Stimulated activated CD8-positive, alpha-beta memory T cell treated with anti-CD3 and anti-CD28 coated beads, Interleukin-7, amount 100 ng/mL, for 1 hour (primary cell): ENCODE results near the gene ZC3H7A.
"Not testable (repeated sequence)": the region's sequence is repeated elsewhere in the genome, so short reads cannot be mapped to it uniquely, and the experiment has no call there.

Experiments used
- DNase-seq, 2 donors: peaks; one replicate each; pipeline ENCODE4 v3.0.0-alpha.2; 2020; ENCODE audit warnings: low read depth in 2 of 2

The ZC3H7A gene

DNA sequence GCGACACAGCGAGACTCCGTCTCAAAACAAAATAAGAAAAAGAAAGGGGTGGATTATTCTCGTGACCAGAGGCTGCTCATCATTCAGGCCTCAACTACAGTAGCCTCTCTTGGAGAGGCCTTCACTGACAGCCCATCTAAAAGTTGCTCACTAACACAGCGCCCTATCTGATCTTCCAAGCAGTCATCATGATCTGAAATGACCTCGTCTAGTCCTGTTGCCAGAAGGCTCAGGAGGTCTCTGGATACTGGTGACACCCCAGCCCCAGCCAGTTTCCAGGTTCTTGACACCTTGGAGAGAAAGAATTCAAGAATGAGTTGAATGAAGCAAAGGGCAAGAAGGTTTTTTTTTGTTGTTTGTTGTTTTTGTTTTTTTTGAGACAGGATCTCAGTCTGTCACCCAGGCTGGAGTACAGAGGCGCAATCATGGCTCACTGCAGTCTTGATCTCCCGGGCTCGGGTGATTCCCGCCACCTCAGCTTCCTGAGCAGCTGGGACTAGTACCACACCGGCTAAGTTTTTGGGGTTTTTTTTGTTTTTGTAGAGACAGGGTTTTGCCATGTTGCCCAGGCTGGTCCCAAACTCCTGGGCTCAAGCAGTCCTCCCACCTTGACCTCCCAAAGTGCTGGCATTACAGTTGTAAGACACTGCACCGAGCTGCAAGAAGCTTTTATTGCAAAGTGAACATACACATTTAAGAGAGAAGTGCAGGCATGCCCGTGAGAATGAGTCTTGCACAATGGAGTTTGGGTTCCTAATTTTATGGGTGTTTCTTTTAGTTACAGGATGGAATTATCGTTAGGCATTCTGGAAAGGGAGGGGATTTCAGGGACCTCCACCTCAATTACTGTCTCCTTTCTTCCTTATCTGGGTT is 2.7 kb upstream of the ZC3H7A start:
- no peak for DNase-seq

DNA sequence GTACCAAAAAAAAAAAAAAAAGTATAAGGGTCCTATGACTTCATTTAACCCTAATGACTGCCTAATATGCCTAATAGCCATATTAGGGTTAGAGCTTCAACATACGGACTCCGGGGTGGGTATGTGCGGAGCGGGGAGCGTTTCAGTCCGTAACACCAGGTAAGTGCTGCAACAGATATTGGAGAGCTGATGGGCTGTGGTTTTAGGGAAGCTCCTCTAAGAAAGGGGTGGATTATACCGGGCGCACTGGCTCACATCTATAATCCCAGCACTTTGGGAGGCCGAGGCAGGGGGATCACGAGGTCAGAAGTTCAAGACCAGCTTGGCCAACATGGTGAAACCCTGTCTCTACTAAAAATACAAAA is 1.9 kb upstream of the ZC3H7A start:
- DNase-seq = no peak

DNA sequence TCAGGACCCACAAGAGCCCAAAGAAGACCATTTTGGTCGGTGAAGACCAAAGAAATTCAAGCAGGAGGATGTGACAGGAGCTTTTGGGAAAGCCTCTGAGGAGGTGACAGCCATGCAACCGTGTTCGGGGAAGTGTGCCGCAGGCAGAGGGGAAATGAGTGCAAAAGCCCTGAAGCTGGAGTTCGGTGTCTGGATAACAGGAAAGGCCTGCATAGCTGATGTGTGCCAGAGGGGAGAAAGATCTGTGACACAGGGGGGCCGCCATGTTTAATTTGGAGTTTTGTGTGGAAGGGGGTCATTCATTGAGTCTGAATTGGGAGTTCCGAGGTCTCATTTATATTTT is 870 bp upstream of the ZC3H7A start:
- no peak for DNase-seq

DNA sequence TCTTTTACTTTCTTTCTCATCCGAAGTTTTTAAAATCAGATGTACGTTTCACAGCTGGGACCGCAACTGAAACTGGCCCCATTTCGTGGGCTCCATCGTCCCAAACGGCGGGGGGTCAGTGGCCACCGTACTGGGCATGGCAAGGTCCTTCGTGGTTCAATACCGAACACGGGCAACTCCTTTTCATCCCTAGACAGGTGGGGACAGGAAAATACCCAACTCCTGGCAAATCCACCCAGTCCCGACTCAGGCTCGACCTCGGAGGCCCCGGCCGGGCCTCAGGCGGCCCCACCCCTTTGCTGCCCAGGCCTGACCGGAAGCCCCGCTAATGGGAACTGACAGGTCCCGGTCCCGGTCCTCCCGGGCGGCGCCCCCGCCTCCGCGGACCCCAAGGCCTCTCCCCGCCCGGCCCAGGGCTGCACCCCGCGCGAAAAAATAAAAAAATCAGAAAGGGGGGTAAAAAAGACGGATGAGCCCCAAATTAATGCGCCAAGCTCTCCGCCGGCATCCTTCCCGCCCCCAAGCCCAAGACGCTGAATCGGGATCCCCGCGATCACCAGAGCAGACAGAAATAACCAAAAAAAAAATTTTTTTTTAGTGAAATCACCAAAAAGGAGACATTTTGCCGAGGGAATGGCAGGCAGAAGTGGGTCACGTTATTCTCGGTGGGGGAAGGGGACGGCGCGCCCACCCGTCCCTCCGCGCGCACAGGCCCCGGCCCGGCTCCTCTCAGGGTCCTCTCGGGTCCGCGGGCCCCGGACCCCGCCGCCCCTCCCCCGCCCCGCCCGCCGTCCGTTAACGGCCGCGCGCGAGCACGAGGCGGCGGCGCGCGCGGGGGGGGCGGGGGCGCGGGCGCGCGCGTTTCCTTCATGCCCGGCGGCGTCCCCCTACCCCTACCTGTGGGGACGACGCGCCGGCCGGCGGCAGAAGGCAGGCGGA is 562 bp downstream of the ZC3H7A start:
- DNase-seq = no peak

DNA sequence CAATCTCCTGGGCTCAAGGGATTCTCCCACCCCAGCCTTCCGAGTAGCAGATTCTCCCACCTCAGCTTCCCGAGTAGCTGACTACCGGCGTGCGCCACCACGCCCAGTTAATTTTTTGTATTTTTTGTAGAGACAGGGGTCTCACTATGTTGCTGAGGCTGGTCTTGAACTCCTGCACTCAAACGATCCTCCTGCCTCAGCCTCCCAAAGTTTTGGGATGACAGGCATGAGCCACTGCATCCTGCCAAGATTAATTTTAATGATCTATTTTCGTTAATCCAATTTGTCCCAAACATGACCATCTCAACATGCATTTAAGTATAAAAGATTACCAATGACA is 1.2 kb downstream of the ZC3H7A start:
- DNase-seq = no peak

DNA sequence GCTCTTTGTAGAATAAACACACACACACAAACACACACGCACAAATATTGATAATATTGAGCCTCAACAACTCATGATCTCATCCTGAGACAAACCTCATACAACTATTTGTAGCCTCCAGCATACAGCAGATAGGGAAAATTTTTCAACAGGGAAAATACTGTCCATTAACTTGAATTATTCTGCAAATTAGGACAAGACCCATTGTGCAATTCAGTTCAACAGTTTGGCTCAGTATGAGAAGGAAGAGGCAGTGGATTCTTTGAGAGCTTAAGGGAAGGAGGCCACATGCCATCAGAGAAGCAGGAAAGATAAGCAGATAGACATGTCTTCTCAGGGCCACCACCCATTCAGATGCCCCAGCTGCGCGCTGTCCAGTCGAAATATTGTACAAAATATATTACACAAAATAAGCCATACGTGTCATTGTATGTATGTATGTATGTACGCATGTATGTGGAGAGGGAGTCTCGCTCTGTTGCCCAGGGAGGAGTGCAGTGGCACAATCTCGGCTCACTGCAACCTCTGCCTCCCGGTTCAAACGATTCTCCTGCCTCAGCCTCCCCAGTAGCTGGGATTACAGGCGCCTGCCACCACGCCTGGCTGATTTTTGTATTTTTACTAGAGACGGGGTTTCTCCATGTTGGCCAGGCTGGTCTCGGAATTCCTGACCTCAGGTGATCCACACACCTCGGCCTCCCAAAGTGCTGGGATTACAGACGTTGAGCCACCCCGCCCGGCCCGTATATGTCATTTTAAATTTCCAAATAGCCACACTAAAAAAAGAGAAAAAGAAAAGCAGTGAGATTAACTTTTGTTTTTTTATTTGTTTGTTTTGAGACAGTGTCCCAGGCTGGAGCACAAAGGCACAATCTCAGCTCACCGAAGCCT is 1.8 kb downstream of the ZC3H7A start:
- DNase-seq = no peak

DNA sequence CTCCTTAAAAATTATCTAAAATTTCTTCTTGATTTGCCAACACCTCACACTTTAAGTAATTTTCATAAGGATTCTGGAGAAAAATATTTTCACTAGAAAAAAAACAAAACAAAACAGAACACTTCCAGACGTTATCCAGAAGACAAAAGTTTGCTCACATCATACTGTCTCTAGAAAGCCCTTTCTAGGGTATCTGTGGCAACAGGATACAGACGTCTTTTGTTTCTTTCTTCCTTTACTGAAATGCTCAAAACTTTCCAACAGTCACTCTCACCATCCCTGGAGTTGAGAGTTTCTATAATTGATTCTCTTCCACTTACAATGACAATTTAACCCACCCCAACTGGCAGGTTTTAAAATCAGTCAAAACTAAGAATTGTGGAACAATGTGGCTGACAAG is 2.6 kb downstream of the ZC3H7A start:
- no peak for DNase-seq

DNA sequence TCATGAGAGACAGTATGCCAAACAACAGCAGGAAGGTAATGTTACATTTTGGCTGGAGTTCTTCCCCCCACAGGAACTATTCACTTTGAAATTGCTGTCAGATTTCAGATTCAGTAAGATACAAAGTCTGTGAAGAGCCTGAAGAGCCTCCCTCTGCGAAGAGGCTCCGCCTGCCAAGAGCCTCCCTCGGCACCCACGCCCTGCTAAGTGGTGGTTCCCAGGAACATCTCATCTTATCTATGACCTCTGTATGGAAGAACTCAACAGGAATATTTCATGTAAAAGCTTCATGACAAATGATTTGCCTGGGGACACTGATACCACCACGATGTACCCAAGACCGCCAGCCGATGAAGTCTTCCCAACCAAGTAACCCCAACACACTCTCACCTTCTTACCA is 3.2 kb downstream of the ZC3H7A start:
- no peak for DNase-seq

DNA sequence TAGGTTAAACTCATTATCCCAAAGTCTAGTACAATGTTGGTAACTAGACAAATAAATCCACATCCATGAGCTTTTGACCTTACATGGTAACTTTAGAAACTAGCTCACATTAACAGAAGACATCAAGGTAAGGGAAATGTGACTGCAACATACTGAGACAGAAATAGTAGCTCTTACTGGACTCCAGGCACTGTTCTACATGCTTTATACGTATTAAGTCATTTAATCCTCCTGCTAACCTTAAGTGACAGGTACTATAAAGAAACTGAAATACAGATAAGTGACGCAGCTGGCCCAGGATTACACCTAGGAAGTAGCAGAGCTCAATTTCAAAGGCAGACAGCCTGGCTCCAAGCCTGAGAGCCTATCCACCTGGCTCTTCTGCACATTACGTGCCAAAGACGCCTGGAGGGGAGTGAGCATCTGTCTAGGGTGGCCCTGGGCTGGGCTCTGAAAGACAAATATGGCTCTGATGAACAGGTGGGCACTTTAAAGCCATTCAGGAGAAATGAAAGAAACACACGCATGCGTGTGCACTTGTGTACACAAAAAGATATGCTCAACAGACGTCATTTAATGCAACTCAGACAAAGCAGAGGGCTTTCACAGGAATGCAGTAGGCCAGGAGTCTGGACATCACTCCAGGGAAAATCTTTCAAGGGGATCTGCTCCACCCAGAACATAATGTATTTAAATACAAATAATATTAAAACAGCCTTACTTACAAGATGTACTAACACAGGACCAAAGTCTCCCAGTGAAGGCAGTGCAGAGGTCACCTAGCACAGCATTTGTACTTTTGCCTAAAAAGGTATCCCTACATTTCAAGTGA is 4.4 kb downstream of the ZC3H7A start:
- DNase-seq = no peak

DNA sequence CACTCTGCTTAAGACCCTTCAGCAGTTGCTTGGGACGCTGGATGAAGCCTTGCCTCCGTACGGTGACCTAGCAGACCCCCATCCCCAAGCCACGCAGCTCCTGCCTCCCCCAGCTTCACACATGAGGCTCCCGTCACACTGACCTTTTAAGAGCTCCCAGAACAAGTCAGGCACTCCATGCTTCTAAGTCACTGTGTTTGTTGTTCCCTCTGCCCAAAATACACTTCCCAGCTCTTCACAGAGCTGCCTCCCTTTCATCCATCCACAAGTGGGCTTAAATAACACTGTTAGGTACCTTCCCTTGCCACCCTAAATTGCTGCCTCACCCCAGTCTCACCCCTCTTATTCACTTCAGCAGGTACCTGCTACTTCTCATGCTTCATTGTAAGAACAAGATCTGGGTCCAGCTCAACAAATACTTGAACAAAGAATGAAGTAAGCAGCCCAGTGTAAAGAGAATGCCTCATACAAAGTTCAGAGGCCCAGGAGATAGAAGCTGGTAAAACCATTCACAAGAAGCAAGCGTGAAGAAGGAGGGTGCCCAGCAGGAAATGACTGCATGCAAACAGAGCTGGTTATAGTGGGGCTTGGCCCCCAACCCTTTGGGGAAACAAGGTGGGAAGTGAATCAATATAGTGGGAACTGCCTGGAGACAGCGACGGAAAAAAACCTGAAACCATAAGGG is 5.8 kb downstream of the ZC3H7A start:
- no peak for DNase-seq

DNA sequence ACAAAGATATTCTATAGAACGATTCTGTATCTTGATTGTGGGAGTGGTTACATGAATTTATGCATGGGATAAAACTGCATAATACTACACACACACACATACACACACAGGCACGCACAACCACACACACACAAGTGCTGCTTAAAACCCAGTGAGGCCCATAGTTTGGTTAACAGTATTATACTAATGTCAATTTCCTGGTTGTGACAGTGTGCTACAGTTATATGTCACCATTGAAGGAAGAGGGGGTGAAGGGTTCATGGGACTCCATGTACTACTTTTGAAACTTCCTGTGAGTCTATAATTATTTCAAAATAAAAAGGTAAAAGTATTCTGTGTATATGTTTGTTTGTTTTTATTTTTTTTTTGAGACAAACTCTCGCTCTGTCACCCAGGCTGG is 8.1 kb downstream of the ZC3H7A start:
- DNase-seq = no peak

DNA sequence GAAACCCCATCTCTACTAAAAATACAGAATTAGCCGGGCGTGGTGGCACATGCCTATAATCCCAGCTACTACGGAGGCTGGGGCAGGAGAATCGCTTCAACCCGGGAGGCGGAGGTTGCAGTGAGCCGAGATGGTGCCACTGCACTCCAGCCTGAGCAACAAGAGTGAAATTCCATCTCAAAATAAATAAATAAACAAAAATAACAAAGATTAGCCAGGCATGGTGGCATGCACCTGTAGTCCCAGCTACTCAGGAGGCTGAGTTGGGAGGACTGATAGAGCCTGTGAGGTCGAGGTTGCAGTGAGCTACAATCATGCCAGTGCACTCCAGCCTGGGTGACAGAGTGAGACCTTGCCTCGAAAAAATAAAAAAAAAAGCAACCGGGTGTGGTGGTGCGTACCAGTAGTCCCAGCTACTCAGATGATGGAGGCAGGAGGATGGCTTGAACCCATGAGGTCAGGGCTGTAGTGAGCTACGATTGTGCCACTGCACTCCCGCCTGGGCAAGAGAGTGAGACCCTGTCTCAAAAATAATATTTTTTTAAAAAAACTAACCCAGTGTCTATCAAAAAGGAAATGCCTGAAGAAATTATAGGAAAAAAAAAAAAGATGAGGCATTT is 12.0 kb downstream of the ZC3H7A start:
- DNase-seq = not testable (repeated sequence)

DNA sequence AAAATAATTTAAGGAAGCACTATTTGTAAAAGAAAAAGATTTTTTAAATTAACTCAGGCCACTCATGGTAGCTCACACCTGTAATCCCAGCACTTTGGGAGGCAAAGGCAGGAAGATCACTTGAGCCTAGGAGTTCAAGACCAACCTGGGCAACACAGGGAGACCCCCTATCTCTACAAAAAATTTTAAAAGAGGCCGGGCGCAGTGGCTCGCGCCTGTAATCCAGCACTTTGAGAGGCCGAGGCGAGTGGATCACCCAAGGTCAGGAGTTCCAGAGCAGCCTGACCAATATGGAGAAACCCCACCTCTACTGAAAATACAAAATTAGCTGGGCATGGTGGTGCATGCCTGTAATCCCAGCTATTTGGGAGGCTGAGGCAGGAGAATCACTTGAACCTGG is 12.7 kb downstream of the ZC3H7A start:
- not testable (repeated sequence) for DNase-seq

DNA sequence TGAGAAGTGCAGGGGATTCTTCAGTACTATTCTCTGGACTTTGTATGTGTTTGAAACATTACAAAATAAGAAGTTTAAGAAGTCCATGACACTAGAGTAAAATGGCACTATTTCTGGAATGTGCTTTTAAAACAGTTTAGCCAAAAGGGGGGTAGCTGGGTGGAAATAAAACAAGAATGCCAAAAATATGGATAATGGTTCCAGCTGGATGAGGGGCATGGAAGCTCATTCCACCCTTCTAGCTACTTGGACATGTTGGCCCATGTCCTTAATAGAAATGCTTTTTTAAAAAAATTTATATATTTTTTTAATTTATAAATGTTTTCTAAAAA is 13.1 kb downstream of the ZC3H7A start:
- DNase-seq = no peak

DNA sequence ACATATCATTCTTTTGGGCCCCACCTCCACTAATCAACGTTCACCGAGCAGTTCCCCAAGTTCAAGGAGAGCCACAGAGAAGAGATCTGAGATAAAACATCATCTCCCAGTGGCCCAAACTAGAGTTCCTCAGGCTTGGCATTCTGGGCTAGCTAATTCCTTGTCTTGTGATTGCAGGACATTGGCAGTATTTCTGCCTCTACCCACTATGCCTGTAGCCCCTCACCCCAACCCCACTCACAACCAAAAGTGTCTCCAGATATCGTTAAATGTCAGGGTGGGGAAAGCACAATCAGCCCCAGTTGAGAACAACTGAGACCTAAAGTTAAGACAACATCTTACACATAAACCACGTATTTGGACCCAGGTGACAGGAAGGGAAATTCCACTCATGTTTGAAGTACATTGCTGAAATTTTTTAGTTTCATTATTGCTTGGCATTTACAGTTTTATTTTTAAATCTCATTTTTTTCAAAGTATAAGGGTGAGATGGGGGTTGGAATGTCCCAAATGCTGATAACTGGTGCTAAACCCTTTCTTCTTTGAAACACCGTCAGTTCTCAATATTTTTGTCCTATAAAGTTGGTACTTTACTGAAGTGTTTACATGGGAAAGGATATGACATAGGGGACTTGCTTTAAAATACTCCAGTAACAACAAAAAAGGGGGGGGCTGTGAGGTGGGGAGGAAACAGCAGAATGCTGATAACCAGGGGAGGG is 13.6 kb downstream of the ZC3H7A start:
- DNase-seq = no peak

DNA sequence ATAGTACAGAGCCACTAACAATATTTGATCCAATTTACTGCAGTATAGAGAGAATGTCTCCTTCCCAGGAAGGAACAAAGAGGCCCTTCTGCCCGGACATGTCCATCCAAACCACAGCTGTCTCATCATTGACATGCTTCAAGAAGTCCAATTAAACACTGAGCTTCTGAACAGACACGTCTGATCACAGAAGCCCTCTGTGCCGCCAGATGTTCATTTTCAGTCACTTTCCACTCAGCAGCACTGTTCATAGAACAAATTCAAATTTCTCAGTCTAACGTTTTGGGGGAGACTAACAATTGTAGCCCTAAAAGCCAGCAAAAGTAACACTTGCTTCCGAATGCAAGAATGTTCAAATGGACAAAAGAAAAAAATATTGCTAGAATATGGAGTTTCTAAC is 15.3 kb downstream of the ZC3H7A start:
- no peak for DNase-seq

DNA sequence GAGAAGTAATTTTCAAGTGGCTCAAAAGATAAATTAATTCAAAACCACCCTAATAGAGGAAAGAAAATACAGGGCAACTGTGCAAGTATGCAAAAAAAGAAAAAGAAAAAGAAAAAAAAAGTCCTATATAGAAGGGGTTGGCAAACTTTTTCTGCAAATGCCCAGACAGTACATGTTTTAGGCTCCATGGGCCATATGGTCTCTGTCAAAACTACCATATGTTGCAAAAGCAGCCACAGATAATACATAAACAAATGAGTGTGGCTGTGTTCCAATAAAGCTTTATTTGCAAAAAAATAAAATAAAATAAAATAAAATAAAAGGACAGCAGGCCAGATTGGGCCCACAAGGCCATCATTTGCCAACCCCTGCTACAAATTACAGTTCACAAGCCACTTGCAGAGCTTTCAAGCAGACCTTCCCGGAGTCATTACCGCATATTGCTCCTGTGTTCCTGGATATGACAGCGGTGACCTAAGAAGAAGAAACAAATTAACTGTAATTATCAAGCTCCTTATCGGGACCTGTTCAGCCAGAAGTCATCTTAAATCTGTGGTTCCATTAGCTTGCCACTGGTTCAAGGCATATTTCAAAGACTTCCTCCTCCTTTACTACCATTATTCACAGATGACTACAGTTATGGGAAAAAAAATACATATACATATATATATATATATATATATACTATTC is 15.9 kb downstream of the ZC3H7A start:
- no peak for DNase-seq

DNA sequence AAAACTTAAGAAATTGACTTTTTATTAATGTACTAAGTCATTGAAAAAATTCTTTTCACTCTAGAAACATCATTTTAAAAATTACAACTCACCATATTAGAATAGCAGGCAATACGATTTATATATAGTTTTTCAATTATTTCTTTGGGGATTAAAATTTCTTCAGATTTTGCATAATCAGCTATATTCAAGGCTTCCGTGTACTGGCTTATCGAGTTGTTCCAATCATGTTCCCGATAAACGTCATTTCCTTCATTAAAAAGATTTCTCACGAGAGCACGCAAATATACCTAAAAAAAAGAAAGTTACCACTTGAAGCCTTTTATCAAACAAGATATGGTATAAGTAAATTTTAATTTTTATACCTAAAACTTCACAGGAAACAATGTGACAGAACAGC is 18.0 kb downstream of the ZC3H7A start:
- no peak for DNase-seq

DNA sequence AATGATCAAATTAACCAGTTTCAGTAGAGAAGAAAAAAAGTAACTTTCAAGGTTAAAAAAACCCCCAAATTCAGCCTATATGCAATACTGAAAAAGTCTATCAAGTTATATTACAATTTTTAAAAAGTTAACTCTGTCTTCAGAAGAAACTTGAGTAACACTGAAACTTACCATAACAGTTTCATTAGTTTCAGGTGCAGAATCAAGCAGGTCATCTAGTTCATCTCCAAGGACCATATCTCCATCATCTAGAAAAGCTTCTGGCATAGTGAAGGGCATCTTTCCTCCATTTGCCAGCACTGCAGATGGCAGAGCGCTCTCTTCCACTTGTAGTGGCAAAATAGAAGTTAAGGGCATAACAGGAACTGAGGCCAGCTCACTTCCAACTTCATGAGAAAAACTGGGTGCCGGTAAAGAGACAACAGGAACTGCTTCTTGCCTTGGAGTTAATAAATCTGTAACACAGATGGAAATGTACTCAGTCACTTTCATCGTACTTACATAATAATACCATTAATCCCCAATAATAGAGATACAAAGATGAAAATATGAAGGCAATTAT is 22.9 kb downstream of the ZC3H7A start:
- DNase-seq = no peak
